H1 (cell line): ENCODE results near the gene OMP. TPM values are rescaled to one million over a fixed set of nuclear protein-coding genes. Genes with fewer than 3 reads are reported as not detected.

Experiments
- CTCF ChIA-PET: fragments of 300-600 bp; sonication (Branson Sonifier 250); formaldehyde crosslinking; loops from one replicate; lab custom pipeline; 2021; ENCODE audit not compliant: partially characterized antibody; lab: Charles Lee
- POLR2A ChIA-PET: fragments of 300-600 bp; sonication (Branson Sonifier 250); formaldehyde crosslinking; loops from one replicate; lab custom pipeline; 2021; ENCODE audit warnings: inconsistent platforms; ENCODE audit not compliant: partially characterized antibody; lab: Charles Lee
- DNase-seq, 2 experiments: peaks; one replicate each; pipeline versions ENCODE4 v3.0.0 to v3.0.0-alpha.2; 2010 to 2022; ENCODE audit warnings: low spot score in 2 of 2, low read depth in 1 of 2, mixed read lengths in 1 of 2
- FAIRE-seq: peaks from 2 replicates; lab custom pipeline; 2011; peaks lifted over from hg19 to GRCh38; lab: Jason Lieb, UNC
- H2AFZ ChIP-seq: 2 replicates; pipeline ENCODE4 v1.8.1; 2012; ENCODE audit warnings: low read length, inconsistent platforms
- H2AK5ac ChIP-seq: 2 replicates; pipeline ENCODE4 v1.6.1; 2013; ENCODE audit warnings: low read depth, low read length
- H2BK120ac ChIP-seq: replicated peaks from 2 replicates; pipeline ENCODE3; 2013; ENCODE audit warnings: low read depth, low read length, inconsistent platforms
- H2BK12ac ChIP-seq: 2 replicates; pipeline ENCODE4 v1.6.1; 2013; ENCODE audit warnings: low read depth, low read length
- H2BK15ac ChIP-seq: 2 replicates; pipeline ENCODE4 v1.6.1; 2013; ENCODE audit warnings: low read length
- H2BK20ac ChIP-seq: 2 replicates; pipeline ENCODE4 v1.6.1; 2013; ENCODE audit warnings: low read length
- H2BK5ac ChIP-seq: 2 replicates; pipeline ENCODE4 v1.6.1; 2013; ENCODE audit warnings: low read depth, low read length
- H3K14ac ChIP-seq: 2 replicates; pipeline ENCODE4 v1.6.1; 2013; ENCODE audit warnings: inconsistent platforms; ENCODE audit not compliant: insufficient read length
- H3K18ac ChIP-seq: 2 replicates; pipeline ENCODE4 v1.6.1; 2013; ENCODE audit warnings: low read length; ENCODE audit errors: extremely low read depth
- H3K23ac ChIP-seq: 2 replicates; pipeline ENCODE4 v1.6.1; 2013; ENCODE audit warnings: inconsistent platforms; ENCODE audit not compliant: insufficient read length
- H3K23me2 ChIP-seq: 2 replicates; pipeline ENCODE4 v1.6.1; 2013; ENCODE audit warnings: low read depth, low read length
- H3K27ac ChIP-seq: 2 replicates; pipeline ENCODE4 v1.6.1; 2011; ENCODE audit warnings: low read depth, low read length, inconsistent platforms
- H3K27me3 ChIP-seq, 4 experiments: replicated peaks in 1 of 4; 1 replicate in 1 of 4; 2 replicates in 3 of 4; pipeline versions ENCODE4 v1.6.1 to v1.8.1; 2011 to 2013; ENCODE audit warnings: low read length in 3 of 4, mild to moderate bottlenecking in 3 of 4, inconsistent platforms in 2 of 4, mixed read lengths in 2 of 4, moderate library complexity in 1 of 4; ENCODE audit not compliant: control insufficient read depth in 3 of 4, insufficient read depth in 3 of 4; ENCODE audit errors: extremely low read depth in 1 of 4
- H3K36me3 ChIP-seq, 4 experiments: 2 replicates each; pipeline versions ENCODE4 v1.6.1 to v1.8.1; 2011 to 2013; ENCODE audit warnings: mild to moderate bottlenecking in 4 of 4, low read length in 3 of 4, moderate library complexity in 2 of 4, control low read depth in 1 of 4, inconsistent platforms in 1 of 4; ENCODE audit not compliant: insufficient read depth in 4 of 4, control insufficient read depth in 2 of 4
- H3K4ac ChIP-seq: replicated peaks from 2 replicates; pipeline ENCODE3; 2013; ENCODE audit warnings: low read length, low read depth, mixed read lengths, inconsistent platforms; ENCODE audit not compliant: insufficient read length
- H3K4me1 ChIP-seq, 4 experiments: replicated peaks in 1 of 4; 1 replicate in 1 of 4; 2 replicates in 3 of 4; pipeline versions ENCODE4 v1.6.1 to v1.8.1; 2011 to 2013; ENCODE audit warnings: low read length in 3 of 4, inconsistent platforms in 2 of 4, mixed read lengths in 1 of 4; ENCODE audit not compliant: insufficient read depth in 4 of 4, control insufficient read depth in 3 of 4
- H3K4me2 ChIP-seq, 2 experiments: 2 replicates each; pipeline versions ENCODE4 v1.6.1 to v1.8.1; 2011 to 2013; ENCODE audit warnings: low read depth in 2 of 2, low read length in 2 of 2, control low read depth in 1 of 2, inconsistent platforms in 1 of 2, mild to moderate bottlenecking in 1 of 2; ENCODE audit not compliant: insufficient read depth in 1 of 2
- H3K4me3 ChIP-seq, 4 experiments: fragments of 200-600, 300-600 bp in 1 of 4; sonication (generic), shearing (Covaris generic), sonication (Bioruptor Twin) in 1 of 4; 2 replicates each; pipeline versions ENCODE4 v1.5.1 to v1.8.1; 2011 to 2016; ENCODE audit warnings: low read length in 4 of 4, low read depth in 3 of 4, control low read depth in 2 of 4, inconsistent platforms in 2 of 4, mild to moderate bottlenecking in 2 of 4, mixed read lengths in 1 of 4, moderate library complexity in 1 of 4; ENCODE audit not compliant: insufficient read depth in 2 of 4; ENCODE audit errors: extremely low read depth in 1 of 4
- H3K56ac ChIP-seq: replicated peaks from 2 replicates; pipeline ENCODE3; 2013; ENCODE audit warnings: low read depth, mild to moderate bottlenecking, mixed read lengths, low read length, inconsistent platforms; ENCODE audit not compliant: insufficient read length
- H3K79me1 ChIP-seq: 2 replicates; pipeline ENCODE4 v1.6.1; 2013; ENCODE audit warnings: low read depth, low read length, control low read depth
- H3K79me2 ChIP-seq, 2 experiments: 2 replicates each; pipeline versions ENCODE4 v1.6.1 to v1.8.1; 2012 to 2013; ENCODE audit warnings: low read length in 2 of 2, mild to moderate bottlenecking in 2 of 2, inconsistent platforms in 1 of 2; ENCODE audit not compliant: insufficient read depth in 2 of 2, control insufficient read depth in 1 of 2
- H3K9ac ChIP-seq, 4 experiments: replicated peaks in 1 of 4; 1 replicate in 1 of 4; 2 replicates in 3 of 4; pipeline versions ENCODE4 v1.6.1 to v1.8.1; 2011 to 2013; ENCODE audit warnings: low read depth in 3 of 4, low read length in 3 of 4, control low read depth in 2 of 4, mild to moderate bottlenecking in 2 of 4, moderate library complexity in 2 of 4, inconsistent platforms in 1 of 4; ENCODE audit errors: extremely low read depth in 1 of 4
- H3K9me3 ChIP-seq, 2 experiments: 2 replicates each; pipeline versions ENCODE4 v1.6.1 to v1.8.1; 2012 to 2013; ENCODE audit warnings: mild to moderate bottlenecking in 2 of 2, moderate library complexity in 2 of 2, control low read depth in 1 of 2, inconsistent platforms in 1 of 2, low read depth in 1 of 2, low read length in 1 of 2, mixed read lengths in 1 of 2; ENCODE audit not compliant: insufficient read depth in 2 of 2
- H4K20me1 ChIP-seq, 2 experiments: replicated peaks in 1 of 2; 2 replicates each; pipeline versions ENCODE3 to v1.8.1; 2011 to 2013; ENCODE audit warnings: inconsistent platforms in 2 of 2, low read length in 2 of 2, mild to moderate bottlenecking in 1 of 2; ENCODE audit not compliant: insufficient read depth in 2 of 2, control insufficient read depth in 1 of 2
- H4K5ac ChIP-seq: 2 replicates; pipeline ENCODE4 v1.6.1; 2013; ENCODE audit warnings: low read length, low read depth, mixed read lengths, inconsistent platforms; ENCODE audit not compliant: insufficient read length
- H4K8ac ChIP-seq: 2 replicates; pipeline ENCODE4 v1.8.0; 2013; ENCODE audit warnings: mild to moderate bottlenecking, moderate library complexity, low read length, inconsistent platforms; ENCODE audit not compliant: insufficient read depth; ENCODE audit errors: extremely low read depth
- H4K91ac ChIP-seq: replicated peaks from 2 replicates; pipeline ENCODE3; 2013; ENCODE audit warnings: low read length, mixed read lengths, inconsistent platforms; ENCODE audit not compliant: insufficient read length
- KDM5A ChIP-seq: fragments of 200-600 bp; IDR thresholded peaks from 2 replicates; pipeline ENCODE4 v1.7.1; 2012; ENCODE audit warnings: mild to moderate bottlenecking, low read length, inconsistent platforms, mixed read lengths
- NRF1 ChIP-seq: IDR thresholded peaks from 2 replicates; pipeline ENCODE4 v1.6.1; 2011; ENCODE audit warnings: mild to moderate bottlenecking, low read depth, low read length, improper control_type of control experiment
- SIN3A ChIP-seq, 2 experiments: IDR thresholded peaks in 1 of 2; conservative IDR thresholded peaks in 1 of 2; 2 replicates each; pipeline ENCODE4 v1.6.1; 2011 to 2012; ENCODE audit warnings: low read length in 2 of 2, improper control_type of control experiment in 1 of 2, low read depth in 1 of 2, mild to moderate bottlenecking in 1 of 2
- SRF ChIP-seq: IDR thresholded peaks from 2 replicates; pipeline ENCODE4 v1.6.1; 2011; ENCODE audit warnings: mild to moderate bottlenecking, low read depth, low read length, moderate library complexity
- TCF12 ChIP-seq: IDR thresholded peaks from 2 replicates; pipeline ENCODE4 v1.6.1; 2011; ENCODE audit warnings: low read depth, mild to moderate bottlenecking, low read length
- WGBS, 2 experiments: shearing (Covaris generic) in 1 of 2; methylation state at CpG; one replicate each; pipeline versions ENCODE4 v1.1.6 to v1.1.7; 2013 to 2015; ENCODE audit warnings: low lambda C conversion rate in 2 of 2, mixed read lengths in 2 of 2, inconsistent platforms in 1 of 2, low coverage in 1 of 2, missing lambda C conversion rate in 1 of 2; ENCODE audit not compliant: insufficient replicate concordance in 2 of 2, insufficient coverage in 1 of 2, insufficient read length in 1 of 2; ENCODE audit errors: extremely low coverage in 1 of 2, missing lambda C conversion rate in 1 of 2; 5-methylcytosine and 5-hydroxymethylcytosine counted together
- polyA plus RNA-seq, 7 experiments: library from polyadenylated mRNA; depleted of rRNA in 3 of 7; stranded (reverse) in 5 of 7; unstranded in 2 of 7; fragments of >200 nt in 5 of 7; fragments of 200-250 nt in 2 of 7; gene quantifications; 1 replicate in 5 of 7; 2 replicates in 1 of 7; 4 replicates in 1 of 7; pipeline versions ENCODE4 v1.2.1 to v1.2.3, GENCODE V29; 2011 to 2013; ENCODE audit warnings: missing spikeins in 2 of 7, mixed read lengths in 2 of 7
- total RNA-seq: library from RNA; stranded (reverse); fragmentation: NEBNext Ultra II Directional; extraction: Animal tissue kit (Norgen Biotek cat#: 25700); gene quantifications from 2 replicates; pipeline ENCODE4 v1.2.1, GENCODE V29; 2021
- TF ChIP-seq, protein P1 (sequence below): IDR thresholded peaks from 2 replicates; pipeline ENCODE4 v1.6.1; 2011; ENCODE audit warnings: low read depth, mild to moderate bottlenecking, low read length; ENCODE audit not compliant: insufficient read depth
- TF ChIP-seq, protein P2 (sequence below): IDR thresholded peaks from 2 replicates; pipeline ENCODE4 v1.6.1; 2012; ENCODE audit warnings: inconsistent platforms

OMP gene
- total and polyA plus RNA-seq, 2 of the 8 experiments (the other 6 are each of a cell fraction or from before 2014, with no cell fraction given) = not detected

- H3K4me2 ChIP-seq = peak overlapping the region; percentile 84 to 90
- H3K27me3 ChIP-seq = peaks cover 0 to 3% (median 0%) of the 10 kb centered on the region in 4 experiments; a peak in 3 of 7 replicates
- POLR2A ChIA-PET = interaction anchor here (1.4 to 1.5 kb wide), 2 partner anchors 17 to 21 kb away, joined by 3 read pairs; no protein-coding TSS in a partner anchor
- no peak overlapping the region for H3K14ac ChIP-seq
- no peak overlapping the region for H2BK20ac ChIP-seq
- no peaks in the 10 kb centered on the region for H3K36me3 ChIP-seq
- H3K23ac ChIP-seq = no peak overlapping the region
- no peak overlapping the region for H4K5ac ChIP-seq
- H3K9me3 ChIP-seq = no peaks in the 10 kb centered on the region
- no peaks in the 10 kb centered on the region for H4K20me1 ChIP-seq
- no peaks in the 10 kb centered on the region; the same call in 1 of the 2 replicates for H3K79me1 ChIP-seq
- DNase-seq (no peak), FAIRE-seq (peak; percentile 39)
- CTCF ChIA-PET = interaction anchor here (1.0 to 5.2 kb wide), 10 partner anchors 13 to 62 kb away, joined by 3 to 80 read pairs (median 6); partner anchors contain the start of gene MYO7A
- no peak overlapping the region for H3K4ac ChIP-seq
- peak overlapping the region; percentile 42 for H3K56ac ChIP-seq
- peak overlapping the region; percentile 72 for H2AFZ ChIP-seq
- H2BK12ac ChIP-seq = no peak overlapping the region
- TF ChIP-seq KDM5A (no peak), SIN3A (conservative IDR thresholded peaks at IDR 0.05 in 1 of 2, IDR thresholded peaks at IDR 0.05 in 1 of 2; ENCODE audit: low read depth in 1 of 2, low read length in 2 of 2) (0 out of 4 replicates have a peak, but pooled peaks of 1 of the 2 experiments have one; percentile 20), NRF1 (no peak), SRF (no peak), TCF12 (no peak)
- TF ChIP-seq, protein P1, sequence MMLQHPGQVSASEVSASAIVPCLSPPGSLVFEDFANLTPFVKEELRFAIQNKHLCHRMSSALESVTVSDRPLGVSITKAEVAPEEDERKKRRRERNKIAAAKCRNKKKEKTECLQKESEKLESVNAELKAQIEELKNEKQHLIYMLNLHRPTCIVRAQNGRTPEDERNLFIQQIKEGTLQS = no peak
- TF ChIP-seq, protein P2, sequence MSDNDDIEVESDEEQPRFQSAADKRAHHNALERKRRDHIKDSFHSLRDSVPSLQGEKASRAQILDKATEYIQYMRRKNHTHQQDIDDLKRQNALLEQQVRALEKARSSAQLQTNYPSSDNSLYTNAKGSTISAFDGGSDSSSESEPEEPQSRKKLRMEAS = no peak
- 13% methylated on average over 14 of the region's 14 CpGs; no CpG with 5 or more reads in 1 of the 2 experiments for WGBS, 2 experiments
- H2BK120ac ChIP-seq = no peak overlapping the region
- no peak overlapping the region for H3K27ac ChIP-seq
- H4K91ac ChIP-seq = no peak overlapping the region
- peaks cover 13% of the 10 kb centered on the region for H3K23me2 ChIP-seq
- no peak overlapping the region for H2BK5ac ChIP-seq
- H3K4me3 ChIP-seq = peak overlapping the region; percentile 19 to 89 (median 65)
- H2BK15ac ChIP-seq = no peak overlapping the region
- H3K18ac ChIP-seq = peak overlapping the region; percentile 56; the same call in 1 of the 2 replicates
- no peak overlapping the region for H2AK5ac ChIP-seq
- peak overlapping the region; percentile 82 for H4K8ac ChIP-seq
- no peak overlapping the region for H3K9ac ChIP-seq
- peaks cover 0 to 7% (median under 1%) of the 10 kb centered on the region in 4 experiments; a peak in 5 of 7 replicates for H3K4me1 ChIP-seq
- no peaks in the 10 kb centered on the region for H3K79me2 ChIP-seq
Observed at GRCh38 chr11:77065878-77066228, 36.8 kb upstream of the OMP start.
